Glomerular visceral epithelial cell (primary cell): Measurements from ENCODE around the gene SSTR5.
"Not testable (repeated sequence)": the region's sequence is repeated elsewhere in the genome, so short reads cannot be mapped to it uniquely, and the experiment has no call there.

Experiments used
- DNase-seq: peaks from one replicate; pipeline ENCODE4 v3.0.0-alpha.2; 2016; ENCODE audit errors: extremely low spot score

The SSTR5 gene

DNA sequence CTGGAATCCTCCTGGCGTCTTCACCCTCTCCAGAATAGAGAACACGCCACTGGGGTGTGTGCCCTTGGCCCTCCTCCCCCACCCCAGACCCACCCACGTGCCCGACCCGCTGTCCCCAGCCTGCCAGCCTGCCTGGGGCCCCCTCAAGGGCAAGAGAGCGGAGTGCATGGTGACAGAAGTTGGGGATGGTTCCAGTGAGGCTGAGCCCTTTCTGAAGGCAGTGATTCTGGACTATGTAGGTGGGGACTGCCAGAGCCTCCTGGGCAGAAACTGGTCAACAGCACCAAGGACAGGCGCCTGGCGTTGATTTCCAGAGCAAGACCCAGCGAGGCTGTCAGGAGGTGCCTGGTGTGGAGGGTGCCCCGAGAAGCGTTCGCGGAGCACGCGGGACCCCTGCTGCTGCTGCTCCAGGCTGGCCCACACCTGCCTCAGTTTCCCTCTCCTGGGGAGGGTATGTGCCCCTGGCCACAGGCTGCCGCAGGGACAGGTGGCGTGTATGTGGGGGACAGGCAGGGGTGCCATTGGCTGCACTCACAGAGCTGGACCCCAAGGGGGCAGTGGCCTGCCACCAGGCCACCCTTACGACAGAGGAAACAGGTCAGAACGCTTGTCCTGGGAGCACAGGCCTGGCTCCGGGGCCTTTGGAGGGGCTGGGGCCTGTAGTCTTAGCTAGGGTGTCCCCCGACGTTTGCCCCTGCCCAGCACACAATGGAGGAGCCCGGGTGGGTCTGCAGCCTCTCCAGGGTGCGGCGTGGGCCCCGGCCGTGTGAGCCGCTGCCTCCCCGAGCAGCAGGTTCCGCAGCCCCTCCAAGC lies 1.2 kb downstream of the SSTR5 start:
- DNase-seq: no peak

DNA sequence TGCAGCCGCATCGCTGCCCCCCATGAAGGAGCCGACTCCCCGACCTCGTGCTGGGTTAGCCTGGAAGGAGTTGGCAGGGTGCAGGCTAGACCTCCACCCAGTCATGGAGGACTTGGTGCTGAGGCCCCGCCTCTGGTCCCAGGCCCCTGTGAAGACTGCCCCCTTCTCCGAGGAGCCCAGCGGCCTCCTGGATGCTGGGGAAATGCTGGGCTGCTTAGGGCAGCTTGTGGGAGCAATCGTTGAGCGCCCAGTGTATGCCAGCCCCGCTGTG lies 1.8 kb downstream of the SSTR5 start:
- no peak for DNase-seq

DNA sequence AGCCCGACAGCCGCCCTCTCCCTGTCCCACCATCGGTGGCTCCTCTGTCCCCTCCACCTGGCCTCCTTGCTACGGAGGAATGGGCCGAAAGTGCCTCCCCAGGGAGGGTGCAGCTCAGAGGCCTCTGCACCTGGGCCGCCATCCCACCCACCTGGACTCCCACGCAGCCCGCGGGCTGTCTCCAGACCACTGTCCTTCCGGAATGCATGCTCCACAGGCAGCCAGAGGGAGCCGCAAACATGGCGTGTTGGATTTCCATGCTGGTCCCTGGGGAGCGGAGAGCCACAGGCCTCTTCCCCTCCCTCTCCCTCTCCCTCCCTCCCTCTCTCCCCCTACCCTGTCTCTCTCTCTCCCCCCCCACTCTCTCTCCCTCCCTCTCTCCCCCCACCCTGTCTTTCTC lies 3.0 kb downstream of the SSTR5 start:
- DNase-seq: no peak

DNA sequence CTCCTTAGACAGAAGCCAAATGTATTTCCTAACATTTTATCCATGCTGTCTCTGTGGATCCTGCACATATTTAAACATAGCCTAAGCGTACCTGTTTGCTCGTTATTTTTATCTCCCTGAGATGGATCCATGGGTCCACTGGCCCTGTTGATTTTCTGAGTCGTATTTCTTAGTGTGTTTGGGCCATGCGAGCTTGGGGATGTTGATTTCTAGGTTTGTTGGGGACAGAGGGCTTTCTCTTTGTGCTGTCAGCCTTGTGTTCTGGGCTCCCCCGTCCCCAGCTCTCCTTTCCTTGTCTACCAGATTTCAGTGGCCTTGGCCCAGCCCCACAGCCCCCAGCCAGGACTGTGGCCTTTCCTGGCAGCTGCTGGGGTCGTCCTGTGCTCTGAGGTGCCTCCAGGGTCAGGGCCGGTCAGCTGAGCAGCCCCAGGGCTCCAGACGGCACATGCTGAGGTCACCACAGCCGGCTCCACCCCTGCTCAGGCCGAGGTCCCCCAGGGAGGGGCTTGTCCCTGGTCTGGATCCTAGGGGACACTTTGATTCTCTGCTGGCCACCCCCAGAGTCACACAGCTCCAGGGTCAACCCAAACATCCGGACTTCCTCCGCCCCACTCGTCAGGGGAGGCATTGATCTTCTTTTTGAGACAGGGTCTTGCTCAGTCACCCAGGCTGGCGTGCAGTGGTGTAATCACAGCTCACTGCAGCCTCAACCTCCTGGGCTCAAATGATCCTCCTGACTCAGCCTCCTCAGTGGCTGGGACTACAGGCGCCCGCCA lies 4.4 kb downstream of the SSTR5 start:
- DNase-seq: no peak

DNA sequence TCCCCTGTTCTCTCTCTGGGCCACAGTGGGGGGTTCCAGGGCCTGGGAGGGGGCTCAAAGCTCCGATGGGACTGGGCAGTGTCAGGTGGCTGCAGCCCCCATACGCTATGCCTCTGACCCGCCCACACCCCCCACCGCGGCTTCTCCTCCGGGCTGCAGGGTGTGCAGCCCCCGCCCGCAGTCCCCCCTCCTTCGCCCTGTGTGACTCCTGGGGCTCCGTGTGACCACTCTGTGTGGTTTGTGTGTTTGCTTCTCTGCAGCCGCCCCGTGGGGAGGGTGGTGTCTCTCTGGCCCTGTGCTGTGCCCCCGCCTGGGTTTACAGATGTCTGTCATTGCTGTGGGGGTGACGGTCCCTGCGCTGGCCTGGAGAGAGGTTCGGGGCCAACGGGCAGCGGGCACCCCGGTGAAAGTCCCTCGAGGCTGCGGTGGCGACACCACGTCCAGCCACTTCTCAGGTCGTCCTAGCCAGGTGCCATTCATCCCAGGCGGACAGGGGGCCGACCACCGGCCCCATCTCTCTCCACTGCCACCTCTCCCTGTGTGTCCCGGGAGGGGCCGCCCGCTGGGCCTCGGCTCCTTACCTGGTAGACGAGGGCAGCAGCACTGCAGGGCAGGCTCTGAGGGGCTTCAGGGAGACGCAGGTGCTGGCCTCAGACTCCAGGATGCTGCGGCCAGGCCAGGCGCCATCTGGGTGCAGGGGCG lies 5.5 kb downstream of the SSTR5 start:
- no peak for DNase-seq

DNA sequence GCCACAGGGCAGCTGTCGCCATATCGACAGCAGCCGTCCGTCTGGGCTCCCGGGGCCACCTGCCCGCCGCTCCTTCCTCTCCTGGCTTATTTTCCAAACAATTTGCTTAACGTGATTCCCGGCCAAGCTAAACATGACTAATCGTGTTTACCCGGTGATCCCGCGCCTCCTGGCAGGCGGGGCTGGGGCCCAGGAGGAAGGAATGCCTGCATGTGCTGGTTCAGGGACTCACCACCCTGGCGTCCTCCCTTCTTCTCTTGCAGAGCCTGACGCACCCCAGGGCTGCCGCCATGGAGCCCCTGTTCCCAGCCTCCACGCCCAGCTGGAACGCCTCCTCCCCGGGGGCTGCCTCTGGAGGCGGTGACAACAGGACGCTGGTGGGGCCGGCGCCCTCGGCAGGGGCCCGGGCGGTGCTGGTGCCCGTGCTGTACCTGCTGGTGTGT lies 6.1 kb downstream of the SSTR5 start:
- DNase-seq: peak; percentile 15

DNA sequence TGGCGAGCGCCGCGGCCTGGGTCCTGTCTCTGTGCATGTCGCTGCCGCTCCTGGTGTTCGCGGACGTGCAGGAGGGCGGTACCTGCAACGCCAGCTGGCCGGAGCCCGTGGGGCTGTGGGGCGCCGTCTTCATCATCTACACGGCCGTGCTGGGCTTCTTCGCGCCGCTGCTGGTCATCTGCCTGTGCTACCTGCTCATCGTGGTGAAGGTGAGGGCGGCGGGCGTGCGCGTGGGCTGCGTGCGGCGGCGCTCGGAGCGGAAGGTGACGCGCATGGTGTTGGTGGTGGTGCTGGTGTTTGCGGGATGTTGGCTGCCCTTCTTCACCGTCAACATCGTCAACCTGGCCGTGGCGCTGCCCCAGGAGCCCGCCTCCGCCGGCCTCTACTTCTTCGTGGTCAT lies 6.8 kb downstream of the SSTR5 start:
- no peak for DNase-seq

DNA sequence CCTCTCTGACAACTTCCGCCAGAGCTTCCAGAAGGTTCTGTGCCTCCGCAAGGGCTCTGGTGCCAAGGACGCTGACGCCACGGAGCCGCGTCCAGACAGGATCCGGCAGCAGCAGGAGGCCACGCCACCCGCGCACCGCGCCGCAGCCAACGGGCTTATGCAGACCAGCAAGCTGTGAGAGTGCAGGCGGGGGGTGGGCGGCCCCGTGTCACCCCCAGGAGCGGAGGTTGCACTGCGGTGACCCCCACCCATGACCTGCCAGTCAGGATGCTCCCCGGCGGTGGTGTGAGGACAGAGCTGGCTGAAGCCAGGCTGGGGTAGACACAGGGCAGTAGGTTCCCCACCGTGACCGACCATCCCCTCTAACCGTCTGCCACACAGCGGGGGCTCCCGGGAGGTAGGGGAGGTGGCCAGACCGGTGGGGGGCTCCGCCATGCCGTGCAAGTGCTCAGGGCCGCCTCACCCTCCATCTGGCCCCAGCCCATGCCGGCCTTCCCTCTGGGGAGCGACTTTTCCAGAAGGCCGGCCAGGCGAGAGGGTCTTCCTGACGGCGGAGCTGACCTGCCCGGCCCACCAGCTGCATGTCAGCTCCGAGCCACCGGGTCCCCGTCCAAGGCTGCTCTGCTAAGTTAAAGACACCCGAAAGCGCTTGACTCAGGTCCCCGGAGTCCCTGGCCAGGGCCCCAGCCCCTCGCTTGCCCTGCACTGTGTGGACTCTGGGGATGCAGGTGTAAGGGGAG lies 7.4 kb downstream of the SSTR5 start:
- DNase-seq: no peak

DNA sequence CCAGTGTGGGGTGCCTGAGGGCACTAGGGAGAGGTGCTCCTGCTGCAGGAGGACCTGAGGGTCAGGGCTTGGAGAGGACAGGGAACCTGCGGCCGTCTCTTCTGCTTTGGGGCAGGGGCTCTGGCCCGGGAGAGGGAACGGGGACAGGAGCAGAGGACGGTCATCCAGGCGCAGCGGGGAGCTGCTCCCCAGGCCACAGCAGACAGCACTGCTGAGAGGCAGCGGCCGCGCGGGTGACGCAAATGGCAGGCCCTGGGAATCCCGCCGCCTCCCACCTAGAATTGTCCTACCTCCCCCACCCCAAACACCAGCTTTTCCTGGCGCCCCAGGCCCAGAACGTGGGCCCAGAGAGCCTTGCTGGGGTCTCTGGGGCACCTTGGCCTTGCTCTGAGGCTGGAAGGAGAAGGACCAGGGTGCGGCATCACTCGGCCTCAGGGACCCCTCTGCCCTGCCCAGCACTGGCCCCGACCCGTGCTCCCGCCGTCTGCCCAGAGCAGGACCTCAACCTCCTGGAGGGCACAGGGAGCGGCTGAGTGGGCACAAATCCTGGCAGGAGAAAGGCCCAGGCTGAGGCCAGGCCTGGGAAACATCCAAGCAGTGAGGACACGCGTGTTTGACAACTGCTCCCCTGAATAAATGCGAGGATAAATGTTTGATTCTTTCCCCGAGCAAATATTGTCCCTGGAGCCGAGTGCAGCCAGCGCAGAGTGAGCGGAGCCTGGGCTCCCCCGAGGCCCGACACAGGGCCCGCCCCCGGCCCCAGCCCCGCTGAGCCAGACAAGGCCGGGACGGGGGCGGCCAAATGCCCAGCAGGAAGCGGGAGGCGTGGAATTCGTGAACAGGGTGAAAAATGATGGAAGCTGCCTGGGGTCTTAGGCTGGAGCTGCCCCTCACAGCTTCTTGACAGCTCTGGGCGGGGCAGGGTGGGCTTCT lies 8.5 kb downstream of the SSTR5 start:
- no peak for DNase-seq

DNA sequence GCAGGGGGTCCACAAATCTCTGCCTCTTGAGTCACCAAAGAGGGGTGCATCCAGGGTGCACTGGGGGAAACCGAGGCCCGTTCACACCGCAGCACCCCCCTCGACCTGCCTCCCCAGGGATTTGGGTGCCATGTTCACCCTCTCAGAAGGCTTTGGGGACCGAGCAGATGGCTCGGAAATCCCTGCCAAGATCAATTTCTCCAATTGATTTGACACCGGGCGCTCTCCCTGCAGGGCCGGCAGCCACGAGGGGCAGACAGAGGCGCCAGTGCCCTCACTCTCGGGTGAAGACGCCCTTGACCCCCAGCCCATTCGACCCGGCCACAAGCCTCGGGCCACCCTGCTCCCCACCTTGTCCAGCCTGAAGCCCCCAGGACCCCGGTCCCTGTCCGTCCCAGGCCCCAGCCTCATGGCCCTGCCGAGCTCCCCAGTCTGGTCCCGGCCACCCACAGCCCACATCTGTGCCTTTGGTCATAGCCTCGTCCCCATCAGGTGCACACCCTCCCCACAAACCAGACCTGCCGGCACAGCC lies 9.3 kb downstream of the SSTR5 start:
- no peak for DNase-seq

DNA sequence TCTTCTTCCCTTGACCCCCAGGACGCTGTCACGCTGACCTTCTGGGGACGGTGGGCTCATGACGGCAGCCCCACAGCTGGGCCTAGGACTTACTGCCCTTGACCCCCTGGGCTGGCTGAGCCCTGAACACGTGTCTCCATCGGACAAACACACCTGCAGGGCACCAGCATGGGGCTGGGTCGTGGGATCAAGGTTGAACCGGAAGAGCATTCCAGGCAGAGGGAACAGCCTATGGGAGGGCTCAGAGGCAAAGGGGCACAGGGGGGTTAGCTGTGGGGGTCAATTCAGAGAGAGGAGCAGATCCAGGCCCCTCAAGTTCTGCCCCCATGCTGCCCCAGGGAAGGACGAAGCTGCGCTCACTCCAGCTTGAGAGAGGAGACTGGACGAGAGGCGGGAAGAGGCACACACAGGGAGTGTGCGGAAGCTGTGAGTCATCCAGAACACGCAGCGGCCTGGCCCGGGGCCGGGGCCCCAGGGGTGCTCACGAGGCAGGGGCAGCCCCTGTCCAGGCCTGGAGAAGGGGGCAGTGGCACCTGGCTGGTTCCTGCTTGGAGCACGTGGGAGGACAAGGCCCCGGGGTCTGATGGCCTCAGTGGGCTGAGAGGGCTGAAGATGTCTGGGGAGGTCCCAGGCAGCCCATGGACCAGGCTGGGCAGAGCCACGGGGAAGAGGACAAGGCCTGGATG lies 9.9 kb downstream of the SSTR5 start:
- peak; percentile 42 for DNase-seq

DNA sequence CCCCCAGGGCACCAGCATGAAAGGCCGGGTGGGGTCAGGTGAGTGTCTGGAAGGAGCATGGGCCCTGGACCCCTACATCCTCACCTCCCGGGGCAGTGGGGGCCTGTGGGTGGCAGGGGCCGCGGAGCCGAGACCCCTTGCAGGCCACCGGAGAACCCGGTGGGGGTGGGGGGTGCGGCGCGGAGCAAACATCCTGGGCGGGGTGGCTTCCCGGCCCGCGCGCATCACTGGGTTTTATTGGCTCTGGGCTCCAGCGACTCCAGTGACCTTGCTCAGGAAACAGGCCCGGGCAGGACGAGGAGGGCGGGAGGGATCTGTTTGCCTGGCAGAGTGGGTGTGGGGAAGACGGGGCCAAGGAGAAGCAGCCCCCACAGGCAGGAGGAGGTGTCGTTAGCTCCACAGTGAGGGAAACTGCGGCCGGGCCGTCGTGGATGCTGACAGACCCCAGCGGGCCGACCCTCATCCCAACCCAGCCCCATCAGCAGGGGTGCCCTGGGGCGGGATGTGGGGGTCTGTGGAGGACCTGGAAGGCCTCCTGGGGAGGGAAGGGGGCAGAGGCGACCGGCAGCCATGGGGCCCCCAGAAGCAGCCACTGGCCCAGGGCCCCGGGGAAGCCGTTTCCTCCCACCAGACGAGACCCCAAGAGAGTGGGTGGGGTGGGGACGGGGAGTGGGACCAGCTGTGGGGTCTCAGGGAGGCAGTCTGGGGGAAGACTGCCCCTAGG lies 10.6 kb downstream of the SSTR5 start:
- DNase-seq: peak; percentile 30

DNA sequence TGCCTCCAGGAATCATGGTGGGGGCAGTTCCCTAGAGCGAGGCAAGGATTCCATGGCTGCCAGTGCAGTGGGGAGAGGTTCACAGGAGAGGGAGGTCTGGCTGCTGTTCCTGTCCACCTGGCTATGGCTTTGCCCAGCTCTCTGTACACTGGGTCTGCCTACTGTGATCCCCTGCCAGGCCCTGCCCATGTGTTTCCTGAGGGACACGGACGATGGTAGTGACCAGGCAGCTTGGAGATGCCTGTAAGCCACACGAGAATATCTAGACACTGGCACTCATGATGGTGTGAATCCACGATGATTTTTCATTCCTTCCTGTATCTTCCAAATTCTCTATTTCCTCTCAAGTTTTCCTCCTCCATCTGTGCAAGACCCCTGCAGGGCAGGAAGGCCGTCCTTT lies 12.4 kb downstream of the SSTR5 start:
- DNase-seq: no peak

DNA sequence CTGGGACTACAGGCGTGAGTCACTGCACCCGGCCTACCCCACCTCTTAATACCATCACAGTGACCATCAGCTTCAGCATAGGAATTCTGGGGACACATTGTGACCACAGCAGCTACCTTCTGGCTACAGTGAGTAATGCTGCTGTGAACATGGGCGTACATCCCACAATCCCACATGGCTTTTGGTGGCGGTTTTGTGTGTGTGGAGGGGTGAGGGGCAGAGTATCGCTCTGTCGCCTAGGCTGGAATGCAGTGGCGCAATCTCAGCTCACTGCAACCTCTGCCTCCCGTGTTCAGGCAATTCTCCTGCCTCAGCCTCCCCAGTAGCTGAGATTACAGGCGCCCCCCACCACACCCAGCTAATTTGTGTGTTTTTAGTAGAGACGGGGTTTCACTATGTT lies 13.9 kb downstream of the SSTR5 start:
- DNase-seq: not testable (repeated sequence)

DNA sequence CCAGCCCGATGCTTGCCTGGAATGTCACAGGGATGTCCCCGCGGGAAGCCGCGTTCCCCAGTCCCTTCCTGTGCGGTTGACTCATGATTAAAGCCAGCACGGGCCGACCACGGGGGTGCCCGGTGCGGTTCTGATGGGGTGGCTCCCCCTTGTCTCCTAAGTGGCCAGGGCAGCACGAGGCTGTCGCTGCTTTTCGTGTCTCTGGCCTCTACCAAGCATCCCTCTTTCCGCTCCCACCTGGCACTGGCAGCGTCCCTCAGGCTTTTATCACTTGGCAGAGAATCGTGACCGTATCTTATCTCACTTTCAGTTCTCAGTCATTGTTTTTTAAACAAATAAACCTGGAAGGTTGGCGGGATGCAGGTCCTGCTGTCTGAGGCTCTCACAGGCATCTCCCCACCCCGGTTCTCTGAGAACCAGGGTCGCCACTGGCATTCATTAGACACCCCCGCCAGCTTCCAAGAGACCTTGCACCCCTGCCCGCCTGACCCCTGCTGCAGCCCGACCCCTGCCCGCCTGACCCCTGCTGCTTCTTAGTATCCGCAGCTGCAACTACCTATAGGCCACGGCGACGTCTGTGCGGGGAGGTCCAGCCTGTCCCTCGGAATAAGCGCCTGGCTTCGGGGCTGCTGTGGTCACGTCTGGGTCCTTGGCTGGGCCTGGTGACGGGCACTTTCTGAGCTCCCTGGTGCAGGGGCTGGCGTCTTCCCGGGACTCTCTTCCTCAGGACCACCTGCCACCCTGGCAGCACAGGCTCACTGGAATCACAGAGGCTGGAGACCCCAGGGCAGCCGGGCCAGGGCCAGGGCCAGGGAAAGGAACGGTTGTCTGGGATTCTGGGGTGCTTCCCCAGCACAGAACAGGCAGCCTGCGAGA lies 16.0 kb downstream of the SSTR5 start:
- no peak for DNase-seq

DNA sequence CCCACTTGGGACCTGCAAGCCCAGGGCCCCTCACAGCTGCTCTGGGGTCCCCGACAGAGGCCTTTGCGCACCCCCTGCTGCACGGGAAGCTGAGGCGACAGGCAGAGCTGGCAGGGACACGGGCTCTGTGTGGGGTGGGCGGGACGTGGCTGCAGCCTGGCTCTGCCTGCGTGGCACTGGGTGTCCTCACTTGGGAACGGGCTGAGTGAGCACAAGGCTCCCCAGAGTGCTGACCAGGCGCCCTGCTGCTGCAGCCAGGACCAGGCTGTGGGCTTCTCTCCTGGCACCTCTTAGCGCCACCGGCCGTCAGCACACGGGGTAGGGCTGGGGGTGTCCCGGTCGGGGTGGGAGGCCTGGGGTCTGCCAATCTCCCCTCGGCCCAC lies 16.9 kb downstream of the SSTR5 start:
- DNase-seq: no peak

DNA sequence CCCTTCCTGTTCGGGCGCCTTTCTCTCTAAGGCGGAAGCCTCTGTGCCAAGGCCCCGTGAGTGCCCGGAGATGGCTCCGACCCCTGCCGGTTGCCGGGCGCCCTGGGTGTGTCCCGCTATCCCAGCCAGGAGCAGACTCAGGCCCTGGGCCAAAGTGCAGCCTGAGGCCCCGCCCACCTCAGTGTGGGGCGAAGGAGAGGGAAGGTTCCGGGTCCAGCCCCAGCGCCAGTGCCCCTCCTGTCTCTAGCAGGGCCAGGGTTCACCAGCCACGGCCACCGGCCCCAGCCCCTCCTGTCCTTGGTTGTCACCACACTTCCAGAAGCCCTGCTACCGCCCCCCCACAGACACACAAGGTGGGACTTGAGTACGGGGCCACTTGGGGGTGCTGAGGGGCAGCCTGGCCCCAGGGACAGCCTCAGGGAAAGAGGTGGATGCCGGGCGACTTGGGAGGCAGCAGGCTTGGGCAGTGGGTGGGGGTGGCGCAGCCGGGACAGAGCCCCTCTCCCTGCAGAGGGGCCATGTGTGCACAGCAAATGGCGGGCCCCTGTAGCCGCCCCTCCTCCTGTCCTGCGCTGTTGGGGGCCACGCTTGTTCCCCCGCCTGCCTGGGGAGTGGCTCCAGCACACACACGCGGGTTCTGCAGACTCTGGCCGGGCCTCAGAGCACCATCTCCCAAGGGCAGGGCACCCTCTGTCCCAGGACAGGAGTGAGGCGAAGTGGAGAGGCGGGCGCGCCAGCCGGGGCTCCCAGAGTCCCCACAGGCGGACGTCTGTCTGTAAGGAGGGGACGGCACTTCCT lies 17.5 kb downstream of the SSTR5 start:
- DNase-seq: no peak
